SK-N-SH (cell line): ENCODE measurements around the gene TTC14. TPM values are rescaled to one million over a fixed set of nuclear protein-coding genes. Genes with fewer than 3 reads are reported as not detected.
"Not testable (repeated sequence)": the region's sequence is repeated elsewhere in the genome, so short reads cannot be mapped to it uniquely, and the experiment has no call there.

ENCODE experiments used
- CTCF ChIA-PET: fragments of 300-600, 350-600 bp; formaldehyde crosslinking; extraction: SDS; loops from one replicate; lab custom pipeline; 2021; lab: Yijun Ruan, JAX
- POLR2A ChIA-PET: fragments of 350-600 bp; sonication (Branson Sonifier 250); formaldehyde crosslinking; extraction: SDS; loops from one replicate; lab custom pipeline; 2020; ENCODE audit warnings: antibody characterized with exemption, inconsistent platforms; lab: Yijun Ruan, JAX
- DNase-seq: peaks from one replicate; pipeline ENCODE4 v3.0.0; 2012
- H2AFZ ChIP-seq: fragments of 200-600 bp; sonication (generic); 2 replicates; pipeline ENCODE4 v1.8.1; 2016; ENCODE audit warnings: antibody characterized with exemption, mild to moderate bottlenecking, low read depth
- H3F3A ChIP-seq: fragments of 200-600 bp; sonication (generic); replicated peaks from 2 replicates; pipeline ENCODE3; 2016; ENCODE audit warnings: antibody characterized with exemption, mild to moderate bottlenecking; ENCODE audit not compliant: insufficient read depth
- H3K27ac ChIP-seq, 2 experiments: fragments of 200-500 bp in 1 of 2; fragments of 200-600 bp in 1 of 2; sonication (Bioruptor generic) in 1 of 2; sonication (generic), shearing (Covaris generic) in 1 of 2; 2 replicates each; pipeline versions ENCODE4 v1.5.1 to v1.6.1; 2014 to 2016; ENCODE audit warnings: low read depth in 2 of 2, inconsistent platforms in 1 of 2, low read length in 1 of 2, mild to moderate bottlenecking in 1 of 2, mixed read lengths in 1 of 2
- H3K27me3 ChIP-seq: fragments of 200-600 bp; sonication (generic), shearing (Covaris generic); 2 replicates; pipeline ENCODE4 v1.6.1; 2016; ENCODE audit warnings: mixed run types; ENCODE audit not compliant: insufficient read depth
- H3K36me3 ChIP-seq, 2 experiments: fragments of 200-500 bp in 1 of 2; fragments of 200-600 bp in 1 of 2; sonication (Bioruptor generic) in 1 of 2; sonication (generic) in 1 of 2; replicated peaks in 1 of 2; 2 replicates each; pipeline versions ENCODE3 to v1.5.1; 2014 to 2016; ENCODE audit warnings: low read length in 1 of 2, mild to moderate bottlenecking in 1 of 2; ENCODE audit not compliant: insufficient read depth in 2 of 2, control insufficient read depth in 1 of 2
- H3K4me1 ChIP-seq, 2 experiments: fragments of 200-500 bp in 1 of 2; fragments of 200-600 bp in 1 of 2; sonication (Bioruptor generic) in 1 of 2; sonication (generic), shearing (Covaris generic) in 1 of 2; 2 replicates each; pipeline versions ENCODE4 v1.5.1 to v1.6.1; 2014 to 2016; ENCODE audit warnings: low read depth in 1 of 2, low read length in 1 of 2, mixed run types in 1 of 2; ENCODE audit not compliant: insufficient read depth in 2 of 2, control insufficient read depth in 1 of 2
- H3K4me2 ChIP-seq: fragments of 200-600 bp; sonication (generic), shearing (Covaris generic); 2 replicates; pipeline ENCODE4 v1.6.1; 2017; ENCODE audit warnings: mixed run types
- H3K4me3 ChIP-seq, 2 experiments: fragments of 200-500 bp in 1 of 2; fragments of 200-600 bp in 1 of 2; sonication (Bioruptor generic) in 1 of 2; sonication (generic), shearing (Covaris generic) in 1 of 2; 2 replicates each; pipeline versions ENCODE4 v1.5.1 to v1.8.1; 2014 to 2016; ENCODE audit warnings: low read depth in 2 of 2, inconsistent platforms in 1 of 2, low read length in 1 of 2, mild to moderate bottlenecking in 1 of 2, mixed read lengths in 1 of 2, moderate library complexity in 1 of 2
- H3K79me2 ChIP-seq: fragments of 200-600 bp; sonication (generic); 2 replicates; pipeline ENCODE4 v1.8.1; 2017; ENCODE audit warnings: mild to moderate bottlenecking; ENCODE audit not compliant: insufficient read depth
- H3K9ac ChIP-seq: fragments of 200-600 bp; sonication (generic); 2 replicates; pipeline ENCODE4 v1.6.1; 2017; ENCODE audit warnings: mixed run types
- H3K9me2 ChIP-seq: fragments of 200-600 bp; sonication (generic); 2 replicates; pipeline ENCODE4 v1.6.1; 2017; ENCODE audit warnings: mixed run types
- H3K9me3 ChIP-seq: fragments of 200-600 bp; sonication (generic); 2 replicates; pipeline ENCODE4 v1.6.1; 2017; ENCODE audit warnings: mixed run types, mild to moderate bottlenecking, moderate library complexity
- H4K20me1 ChIP-seq: fragments of 200-600 bp; sonication (generic); 2 replicates; pipeline ENCODE4 v1.6.1; 2017; ENCODE audit warnings: mild to moderate bottlenecking, mixed run types; ENCODE audit not compliant: insufficient read depth
- ELF1 ChIP-seq: IDR thresholded peaks from 2 replicates; pipeline ENCODE4 v1.4.0; 2012
- EP300 ChIP-seq, 2 experiments: IDR thresholded peaks; 2 replicates each; pipeline versions ENCODE4 v1.4.0 to v1.6.1; 2012; ENCODE audit warnings: borderline replicate concordance in 1 of 2, low read depth in 1 of 2, low read length in 1 of 2
- EZH2phosphoT487 ChIP-seq: fragments of 200-600 bp; sonication (generic); IDR thresholded peaks from 2 replicates; pipeline ENCODE4 v1.6.1; 2017; ENCODE audit warnings: low read depth, mixed run types, mild to moderate bottlenecking, antibody characterized with exemption, moderate library complexity, borderline replicate concordance
- FOSL2 ChIP-seq: IDR thresholded peaks from 2 replicates; pipeline ENCODE4 v1.4.0; 2012; ENCODE audit warnings: low read depth, mild to moderate bottlenecking, moderate library complexity, borderline replicate concordance
- FOXM1 ChIP-seq: IDR thresholded peaks from 2 replicates; pipeline ENCODE4 v1.4.0; 2012; ENCODE audit warnings: low read depth, mild to moderate bottlenecking
- MEF2A ChIP-seq: IDR thresholded peaks from 2 replicates; pipeline ENCODE4 v1.4.0; 2012; ENCODE audit warnings: low read depth, borderline replicate concordance
- MXI1 ChIP-seq: IDR thresholded peaks from 2 replicates; pipeline ENCODE4 v1.6.1; 2012; ENCODE audit warnings: mild to moderate bottlenecking, low read depth, low read length, improper control_type of control experiment
- RAD21 ChIP-seq: IDR thresholded peaks from 2 replicates; pipeline ENCODE4 v1.6.1; 2012; ENCODE audit warnings: mild to moderate bottlenecking, low read length
- RCOR1 ChIP-seq: fragments of 150-350 bp; IDR thresholded peaks from 2 replicates; pipeline ENCODE4 v1.6.1; 2017; ENCODE audit warnings: antibody characterized with exemption, low read length
- RFX5 ChIP-seq: IDR thresholded peaks from 2 replicates; pipeline ENCODE4 v1.6.1; 2012; ENCODE audit warnings: mild to moderate bottlenecking, improper control_type of control experiment, low read length
- SMC3 ChIP-seq: IDR thresholded peaks from 2 replicates; pipeline ENCODE4 v1.6.1; 2012; ENCODE audit warnings: low read depth, low read length, improper control_type of control experiment
- TEAD4 ChIP-seq: IDR thresholded peaks from 2 replicates; pipeline ENCODE4 v1.4.0; 2012; ENCODE audit warnings: mild to moderate bottlenecking, borderline replicate concordance; ENCODE audit not compliant: insufficient read depth
- WGBS: methylation state at CpG from one replicate; pipeline ENCODE4 v1.1.6; 2017; ENCODE audit warnings: low lambda C conversion rate; 5-methylcytosine and 5-hydroxymethylcytosine counted together
- polyA plus RNA-seq, 3 experiments: library from polyadenylated mRNA; depleted of rRNA; stranded (reverse); fragments of >200 nt; gene quantifications; 2 replicates each; pipeline ENCODE4 v1.2.3, GENCODE V29; 2012
- TF ChIP-seq, protein P1 (sequence below): fragments of 150-350 bp; IDR thresholded peaks from 2 replicates; pipeline ENCODE4 v1.6.1; 2017; ENCODE audit warnings: antibody characterized with exemption, low read length, low read depth, borderline replicate concordance
- TF ChIP-seq, protein P2 (sequence below): IDR thresholded peaks from 2 replicates; pipeline ENCODE4; 2012

Gene TTC14
- polyA plus RNA-seq, 1 of the 3 experiments (the other 2 are of a cell fraction) = 20.6 TPM

DNA sequence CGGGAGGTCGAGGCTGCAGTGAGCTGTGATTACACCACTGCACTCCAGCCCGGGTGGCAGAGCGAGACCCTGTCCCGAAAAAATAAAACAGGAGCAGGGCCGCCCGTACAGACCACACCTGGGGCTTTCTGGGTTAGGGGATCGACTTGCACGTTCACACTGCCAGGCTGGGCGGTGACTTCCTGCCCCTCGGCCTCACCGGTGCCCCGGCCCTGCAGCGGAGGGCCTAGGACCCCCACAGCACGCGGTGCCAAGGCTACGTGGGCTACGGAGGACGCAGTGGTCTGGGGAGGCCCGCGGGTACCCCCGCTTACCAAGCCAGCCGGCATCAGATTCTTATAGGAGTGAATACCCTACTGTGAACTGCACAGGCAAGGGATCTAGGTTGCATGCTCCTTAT, 11.6 kb upstream of the TTC14 start:
- Histone ChIP-seq H3K4me2 (no peak overlapping the region), H3K4me3 (no peak overlapping the region), H3K27ac (no peak overlapping the region), H3F3A (no peaks in the 10 kb centered on the region), H3K9me3 (no peaks in the 10 kb centered on the region), H2AFZ (no peak overlapping the region), H3K9ac (no peak overlapping the region), H4K20me1 (no peaks in the 10 kb centered on the region), H3K4me1 (no peaks in the 10 kb centered on the region), H3K79me2 (no peaks in the 10 kb centered on the region), H3K9me2 (no peaks in the 10 kb centered on the region), H3K36me3 (no peaks in the 10 kb centered on the region), H3K27me3 (no peaks in the 10 kb centered on the region)
- ChIA-PET CTCF (no interaction called here), POLR2A (no interaction called here)
- WGBS = 90% methylated on average over 17 of the region's 23 CpGs
- TF ChIP-seq RCOR1 = no peak
- TF ChIP-seq, protein P1, sequence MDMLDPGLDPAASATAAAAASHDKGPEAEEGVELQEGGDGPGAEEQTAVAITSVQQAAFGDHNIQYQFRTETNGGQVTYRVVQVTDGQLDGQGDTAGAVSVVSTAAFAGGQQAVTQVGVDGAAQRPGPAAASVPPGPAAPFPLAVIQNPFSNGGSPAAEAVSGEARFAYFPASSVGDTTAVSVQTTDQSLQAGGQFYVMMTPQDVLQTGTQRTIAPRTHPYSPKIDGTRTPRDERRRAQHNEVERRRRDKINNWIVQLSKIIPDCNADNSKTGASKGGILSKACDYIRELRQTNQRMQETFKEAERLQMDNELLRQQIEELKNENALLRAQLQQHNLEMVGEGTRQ = no peak
- TF ChIP-seq, protein P2, sequence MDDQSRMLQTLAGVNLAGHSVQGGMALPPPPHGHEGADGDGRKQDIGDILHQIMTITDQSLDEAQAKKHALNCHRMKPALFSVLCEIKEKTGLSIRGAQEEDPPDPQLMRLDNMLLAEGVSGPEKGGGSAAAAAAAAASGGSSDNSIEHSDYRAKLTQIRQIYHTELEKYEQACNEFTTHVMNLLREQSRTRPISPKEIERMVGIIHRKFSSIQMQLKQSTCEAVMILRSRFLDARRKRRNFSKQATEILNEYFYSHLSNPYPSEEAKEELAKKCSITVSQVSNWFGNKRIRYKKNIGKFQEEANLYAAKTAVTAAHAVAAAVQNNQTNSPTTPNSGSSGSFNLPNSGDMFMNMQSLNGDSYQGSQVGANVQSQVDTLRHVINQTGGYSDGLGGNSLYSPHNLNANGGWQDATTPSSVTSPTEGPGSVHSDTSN = no peak
- no peak for TF ChIP-seq EZH2phosphoT487
- TF ChIP-seq EP300 (IDR thresholded peaks at IDR 0.05; ENCODE audit: borderline replicate concordance in 1 of 2, low read depth in 1 of 2, low read length in 1 of 2) = no peak
- TF ChIP-seq ELF1 = no peak
- TF ChIP-seq MXI1 = no peak
- TF ChIP-seq SMC3 = no peak
- no peak for TF ChIP-seq FOSL2
- no peak for TF ChIP-seq RFX5
- TF ChIP-seq TEAD4 = no peak
- no peak for TF ChIP-seq FOXM1
- TF ChIP-seq RAD21 = no peak
- TF ChIP-seq MEF2A = no peak
- no peak for DNase-seq

DNA sequence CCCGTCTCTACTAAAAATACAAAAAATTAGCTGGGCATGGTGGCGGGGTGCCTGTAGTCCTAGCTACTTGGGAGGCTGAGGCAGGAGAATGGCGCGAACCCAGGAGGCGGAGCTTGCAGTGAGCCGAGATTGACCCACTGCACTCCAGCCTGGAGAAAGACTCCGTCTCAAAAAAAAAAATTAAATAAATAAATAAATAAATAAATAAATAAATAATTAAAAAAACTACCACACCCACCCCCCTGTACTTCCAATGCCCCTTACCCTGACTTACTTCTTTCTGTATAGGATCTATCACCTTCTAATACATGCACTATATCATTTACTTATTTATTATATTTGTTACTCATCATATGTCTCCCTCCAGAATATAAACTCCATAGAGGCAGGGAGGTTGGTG, 8.3 kb upstream of the TTC14 start:
- H3K27me3 ChIP-seq, H2AFZ ChIP-seq, H4K20me1 ChIP-seq, H3K9me2 ChIP-seq, H3K4me2 ChIP-seq, CTCF ChIA-PET, H3K4me3 ChIP-seq, H3K79me2 ChIP-seq, H3K9me3 ChIP-seq, DNase-seq, H3K9ac ChIP-seq, POLR2A ChIA-PET, H3F3A ChIP-seq, H3K4me1 ChIP-seq, H3K36me3 ChIP-seq, H3K27ac ChIP-seq: not testable (repeated sequence)
- WGBS = 92% methylated on average over 7 of the region's 7 CpGs
